WTC11 (cell line): ENCODE measurements around the gene SLCO2A1. TPM values are rescaled to one million over a fixed set of nuclear protein-coding genes. Genes with fewer than 3 reads are reported as not detected.
A peak's percentile ranks its signal among the peaks of the same experiment; 100 is the strongest.

Source experiments
- ATAC-seq: fragments of 200-7000 bp; cut with Tn5 transposase; 2 replicates; pipeline ENCODE4 v1.10.0; 2021; ENCODE audit warnings: mild to moderate bottlenecking, moderate library complexity
- CTCF ChIA-PET: fragments of 300-600 bp; sonication (Branson Sonifier 250); formaldehyde crosslinking; loops from one replicate; lab custom pipeline; 2021; ENCODE audit warnings: antibody characterized with exemption; lab: Charles Lee
- POLR2A ChIA-PET: fragments of 350-600 bp; sonication (Branson Sonifier 250); formaldehyde crosslinking; loops from one replicate; lab custom pipeline; 2021; ENCODE audit warnings: antibody characterized with exemption; lab: Charles Lee
- DNase-seq: peaks from one replicate; pipeline ENCODE4 v3.0.0; 2021; ENCODE audit warnings: low spot score
- H3K27ac Mint-ChIP-seq: 2 replicates; pipeline ENCODE4 v1.8.0; 2021; ENCODE audit warnings: mixed read lengths
- H3K27me3 Mint-ChIP-seq: 2 replicates; pipeline ENCODE4 v1.8.0; 2021; ENCODE audit warnings: low read depth, mild to moderate bottlenecking, moderate library complexity, mixed read lengths
- H3K36me3 Mint-ChIP-seq: 2 replicates; pipeline ENCODE4 v1.8.0; 2021; ENCODE audit warnings: mixed read lengths
- H3K4me1 Mint-ChIP-seq: 2 replicates; pipeline ENCODE4 v1.8.0; 2022; ENCODE audit warnings: mixed read lengths
- H3K4me3 Mint-ChIP-seq: 2 replicates; pipeline ENCODE4 v1.8.0; 2021; ENCODE audit warnings: mild to moderate bottlenecking, moderate library complexity, mixed read lengths
- H3K9me3 Mint-ChIP-seq: 2 replicates; pipeline ENCODE4 v1.8.0; 2021; ENCODE audit warnings: mixed read lengths
- ETV6 ChIP-seq: sonication (generic); formaldehyde crosslinking; IDR thresholded peaks from 2 replicates; pipeline ENCODE4 v1.8.1; 2022; ENCODE audit warnings: mild to moderate bottlenecking, missing genetic modification reagents
- GTF2I ChIP-seq: fragments of 250-450 bp; sonication (Bioruptor Pico); conservative IDR thresholded peaks from 2 replicates; pipeline ENCODE4 v1.4.0; 2021; ENCODE audit warnings: mild to moderate bottlenecking
- MYBL2 ChIP-seq: sonication (generic); formaldehyde crosslinking; IDR thresholded peaks from 2 replicates; pipeline ENCODE4 v1.8.1; 2023; ENCODE audit warnings: mild to moderate bottlenecking, moderate library complexity, missing genetic modification reagents
- NR1H2 ChIP-seq: sonication (generic); formaldehyde crosslinking; IDR thresholded peaks from 2 replicates; pipeline ENCODE4 v1.9.0; 2021; ENCODE audit warnings: mild to moderate bottlenecking, moderate library complexity, missing genetic modification reagents
- OVOL2 ChIP-seq: fragments of 250-450 bp; sonication (Bioruptor Pico); IDR thresholded peaks from 2 replicates; pipeline ENCODE4 v1.9.0; 2021; ENCODE audit warnings: mild to moderate bottlenecking, borderline replicate concordance
- SP1 ChIP-seq: sonication (generic); formaldehyde crosslinking; conservative IDR thresholded peaks from 2 replicates; pipeline ENCODE4 v1.8.1; 2022; ENCODE audit warnings: missing genetic modification reagents
- ZNF121 ChIP-seq: sonication (generic); formaldehyde crosslinking; IDR thresholded peaks from 2 replicates; pipeline ENCODE4 v1.8.0; 2023; ENCODE audit warnings: missing genetic modification reagents
- ZNF317 ChIP-seq: sonication (generic); formaldehyde crosslinking; IDR thresholded peaks from 2 replicates; pipeline ENCODE4 v1.8.1; 2023; ENCODE audit warnings: low read depth, mild to moderate bottlenecking, moderate library complexity, missing genetic modification reagents, borderline replicate concordance
- ZNF532 ChIP-seq: fragments of 250-450 bp; sonication (Bioruptor Pico); IDR thresholded peaks from 2 replicates; pipeline ENCODE4 v1.9.0; 2021; ENCODE audit warnings: mild to moderate bottlenecking, borderline replicate concordance
- total RNA-seq: library from RNA; stranded (reverse); gene quantifications from 3 replicates; pipeline ENCODE4 v1.2.3, GENCODE V29; 2021
- TF ChIP-seq, protein P1 (sequence below): fragments of 250-450 bp; sonication (Bioruptor Pico); IDR thresholded peaks from 2 replicates; pipeline ENCODE4 v1.9.0; 2021; ENCODE audit warnings: mild to moderate bottlenecking
- TF ChIP-seq, protein P2 (sequence below): sonication (generic); formaldehyde crosslinking; conservative IDR thresholded peaks from 2 replicates; pipeline ENCODE4 v1.8.1; 2023; ENCODE audit warnings: mild to moderate bottlenecking, low read depth, missing genetic modification reagents, moderate library complexity
- TF ChIP-seq, protein P3 (sequence below): sonication (generic); formaldehyde crosslinking; IDR thresholded peaks from 2 replicates; pipeline ENCODE4 v1.8.0; 2023; ENCODE audit warnings: mild to moderate bottlenecking, missing genetic modification reagents
- TF ChIP-seq, protein P4 (sequence below): sonication (generic); formaldehyde crosslinking; IDR thresholded peaks from 2 replicates; pipeline ENCODE4 v1.8.0; 2022; ENCODE audit warnings: mild to moderate bottlenecking, missing genetic modification reagents
- TF ChIP-seq, protein P5 (sequence below): sonication (generic); formaldehyde crosslinking; IDR thresholded peaks from 2 replicates; pipeline ENCODE4 v1.8.1; 2022; ENCODE audit warnings: low read depth, missing genetic modification reagents, borderline replicate concordance

SLCO2A1 gene
- total RNA-seq, 1 experiment from 2014 or later: 3.3 TPM

DNA sequence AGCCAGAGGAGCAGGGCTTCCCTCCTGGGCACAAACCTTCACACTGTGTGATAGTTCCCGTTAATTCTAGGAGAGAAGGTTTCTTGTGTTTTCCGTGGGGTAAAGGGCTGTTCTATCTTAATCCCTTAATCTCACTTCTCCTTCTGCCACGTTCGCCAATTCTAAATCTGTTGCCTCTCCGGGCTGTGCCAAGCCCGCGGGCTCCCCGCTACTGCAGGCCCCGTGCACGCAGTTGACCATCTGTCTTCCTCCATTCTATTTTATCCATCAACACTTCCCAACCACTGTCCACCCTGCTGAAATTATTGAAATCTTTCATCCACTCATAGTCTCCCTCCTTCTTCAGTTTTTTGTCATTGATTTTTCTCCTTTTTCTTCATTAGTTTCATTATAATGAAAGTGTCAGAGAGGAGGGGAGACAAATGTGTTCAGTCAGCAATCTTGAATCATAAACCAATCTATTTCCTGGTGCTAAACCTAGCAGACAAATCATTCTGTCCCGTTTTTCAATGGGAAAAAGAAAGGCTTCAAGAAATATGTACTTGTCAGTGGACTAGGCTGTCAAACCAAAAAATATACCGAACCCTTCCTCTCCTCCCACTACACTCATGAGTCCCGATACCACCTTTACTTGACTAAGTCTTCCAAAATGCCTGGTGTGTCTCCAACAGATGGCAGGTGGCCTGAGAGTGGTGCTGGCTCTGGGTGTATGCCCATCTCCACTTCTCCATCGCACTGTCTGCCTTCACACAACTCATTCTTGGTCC, 39.6 kb downstream of the SLCO2A1 start (continued):
- TF ChIP-seq, protein P1, sequence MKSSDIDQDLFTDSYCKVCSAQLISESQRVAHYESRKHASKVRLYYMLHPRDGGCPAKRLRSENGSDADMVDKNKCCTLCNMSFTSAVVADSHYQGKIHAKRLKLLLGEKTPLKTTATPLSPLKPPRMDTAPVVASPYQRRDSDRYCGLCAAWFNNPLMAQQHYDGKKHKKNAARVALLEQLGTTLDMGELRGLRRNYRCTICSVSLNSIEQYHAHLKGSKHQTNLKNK (CRISPR knock-in tag): no peak

DNA sequence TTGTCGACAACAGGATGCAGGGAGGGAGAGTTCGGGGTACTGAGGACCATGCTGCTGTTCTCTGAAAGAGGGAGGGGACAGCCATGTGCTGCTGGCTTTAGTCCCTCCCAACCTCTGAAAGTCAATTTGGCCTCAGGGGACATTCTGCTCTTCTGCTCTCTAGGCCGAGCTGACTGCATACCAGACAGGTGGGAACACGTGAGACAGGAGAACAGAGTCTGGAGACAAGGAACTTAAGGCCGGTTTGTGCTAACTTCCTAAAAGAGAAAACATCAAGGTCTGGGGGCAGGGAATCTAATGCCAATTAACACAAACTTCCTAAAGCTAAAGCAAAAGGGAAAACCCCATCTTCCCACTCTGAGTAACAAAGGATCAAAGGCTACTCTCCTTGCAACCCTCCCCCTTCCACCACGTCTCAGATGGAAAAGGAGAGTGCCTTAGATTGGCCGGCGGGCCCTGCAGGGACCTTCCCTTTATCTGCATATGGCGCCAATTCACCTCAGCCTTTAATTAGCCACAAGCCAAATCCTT, 41.0 kb downstream of the SLCO2A1 start:
- ChIA-PET POLR2A (no interaction called here), CTCF (no interaction called here)
- peaks cover 4% of the 10 kb centered on the region; the same call in 1 of the 2 replicates for H3K27me3 Mint-ChIP-seq
- ATAC-seq: peak; percentile 79
- peak; percentile 31 for DNase-seq
- H3K9me3 Mint-ChIP-seq: peaks cover 2% of the 10 kb centered on the region; the same call in 1 of the 2 replicates
- H3K36me3 Mint-ChIP-seq: no peaks in the 10 kb centered on the region
- H3K4me3 Mint-ChIP-seq: no peak overlapping the region
- TF ChIP-seq, protein P2, sequence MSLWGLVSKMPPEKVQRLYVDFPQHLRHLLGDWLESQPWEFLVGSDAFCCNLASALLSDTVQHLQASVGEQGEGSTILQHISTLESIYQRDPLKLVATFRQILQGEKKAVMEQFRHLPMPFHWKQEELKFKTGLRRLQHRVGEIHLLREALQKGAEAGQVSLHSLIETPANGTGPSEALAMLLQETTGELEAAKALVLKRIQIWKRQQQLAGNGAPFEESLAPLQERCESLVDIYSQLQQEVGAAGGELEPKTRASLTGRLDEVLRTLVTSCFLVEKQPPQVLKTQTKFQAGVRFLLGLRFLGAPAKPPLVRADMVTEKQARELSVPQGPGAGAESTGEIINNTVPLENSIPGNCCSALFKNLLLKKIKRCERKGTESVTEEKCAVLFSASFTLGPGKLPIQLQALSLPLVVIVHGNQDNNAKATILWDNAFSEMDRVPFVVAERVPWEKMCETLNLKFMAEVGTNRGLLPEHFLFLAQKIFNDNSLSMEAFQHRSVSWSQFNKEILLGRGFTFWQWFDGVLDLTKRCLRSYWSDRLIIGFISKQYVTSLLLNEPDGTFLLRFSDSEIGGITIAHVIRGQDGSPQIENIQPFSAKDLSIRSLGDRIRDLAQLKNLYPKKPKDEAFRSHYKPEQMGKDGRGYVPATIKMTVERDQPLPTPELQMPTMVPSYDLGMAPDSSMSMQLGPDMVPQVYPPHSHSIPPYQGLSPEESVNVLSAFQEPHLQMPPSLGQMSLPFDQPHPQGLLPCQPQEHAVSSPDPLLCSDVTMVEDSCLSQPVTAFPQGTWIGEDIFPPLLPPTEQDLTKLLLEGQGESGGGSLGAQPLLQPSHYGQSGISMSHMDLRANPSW (CRISPR knock-in tag): no peak
- TF ChIP-seq ETV6 (CRISPR knock-in tag) (0 out of 2 replicates have a peak, but pooled peaks have one; percentile 13), SP1 (CRISPR knock-in tag) (0 out of 2 replicates have a peak, but pooled peaks have one; percentile 8), MYBL2 (CRISPR knock-in tag) (no peak)
- TF ChIP-seq, protein P3, sequence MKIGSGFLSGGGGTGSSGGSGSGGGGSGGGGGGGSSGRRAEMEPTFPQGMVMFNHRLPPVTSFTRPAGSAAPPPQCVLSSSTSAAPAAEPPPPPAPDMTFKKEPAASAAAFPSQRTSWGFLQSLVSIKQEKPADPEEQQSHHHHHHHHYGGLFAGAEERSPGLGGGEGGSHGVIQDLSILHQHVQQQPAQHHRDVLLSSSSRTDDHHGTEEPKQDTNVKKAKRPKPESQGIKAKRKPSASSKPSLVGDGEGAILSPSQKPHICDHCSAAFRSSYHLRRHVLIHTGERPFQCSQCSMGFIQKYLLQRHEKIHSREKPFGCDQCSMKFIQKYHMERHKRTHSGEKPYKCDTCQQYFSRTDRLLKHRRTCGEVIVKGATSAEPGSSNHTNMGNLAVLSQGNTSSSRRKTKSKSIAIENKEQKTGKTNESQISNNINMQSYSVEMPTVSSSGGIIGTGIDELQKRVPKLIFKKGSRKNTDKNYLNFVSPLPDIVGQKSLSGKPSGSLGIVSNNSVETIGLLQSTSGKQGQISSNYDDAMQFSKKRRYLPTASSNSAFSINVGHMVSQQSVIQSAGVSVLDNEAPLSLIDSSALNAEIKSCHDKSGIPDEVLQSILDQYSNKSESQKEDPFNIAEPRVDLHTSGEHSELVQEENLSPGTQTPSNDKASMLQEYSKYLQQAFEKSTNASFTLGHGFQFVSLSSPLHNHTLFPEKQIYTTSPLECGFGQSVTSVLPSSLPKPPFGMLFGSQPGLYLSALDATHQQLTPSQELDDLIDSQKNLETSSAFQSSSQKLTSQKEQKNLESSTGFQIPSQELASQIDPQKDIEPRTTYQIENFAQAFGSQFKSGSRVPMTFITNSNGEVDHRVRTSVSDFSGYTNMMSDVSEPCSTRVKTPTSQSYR (CRISPR knock-in tag): 0 out of 2 replicates have a peak, but pooled peaks have one; percentile 51
- TF ChIP-seq, protein P4, sequence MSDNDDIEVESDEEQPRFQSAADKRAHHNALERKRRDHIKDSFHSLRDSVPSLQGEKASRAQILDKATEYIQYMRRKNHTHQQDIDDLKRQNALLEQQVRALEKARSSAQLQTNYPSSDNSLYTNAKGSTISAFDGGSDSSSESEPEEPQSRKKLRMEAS: peak; percentile 33; the same call in 1 of the 2 replicates
- peaks cover 63% of the 10 kb centered on the region for H3K4me1 Mint-ChIP-seq
- H3K27ac Mint-ChIP-seq: peak overlapping the region; percentile 42; the same call in 1 of the 2 replicates

DNA sequence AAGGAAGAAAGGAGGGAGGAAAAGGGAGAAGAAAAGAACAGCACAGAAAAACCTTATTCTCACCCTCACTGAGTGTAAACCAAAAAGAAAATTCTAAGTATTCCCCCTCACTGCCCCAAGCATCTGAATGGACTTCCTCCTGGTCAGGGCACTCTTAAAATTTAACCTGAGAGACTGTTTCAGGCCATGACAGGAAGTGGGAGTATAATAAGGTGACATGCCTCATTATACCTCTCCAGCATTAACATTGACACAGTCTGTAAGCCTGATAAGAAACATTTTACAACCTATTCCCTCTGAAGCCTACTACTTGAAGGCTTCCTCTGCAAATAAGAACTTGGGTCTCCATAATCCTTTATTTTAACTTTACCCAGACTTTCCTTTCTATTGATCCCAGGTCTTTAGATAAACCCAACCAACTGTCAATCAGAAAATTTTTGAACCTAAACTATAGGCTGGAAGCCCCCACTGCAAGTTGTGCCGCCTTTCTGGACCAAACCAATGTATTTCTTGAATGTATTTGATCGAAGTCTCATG, 41.7 kb downstream of the SLCO2A1 start:
- Mint-ChIP-seq H3K4me1 (peaks cover 66% of the 10 kb centered on the region), H3K9me3 (peaks cover 6% of the 10 kb centered on the region; the same call in 1 of the 2 replicates), H3K27ac (no peak overlapping the region), H3K4me3 (no peak overlapping the region), H3K27me3 (peaks cover 6% of the 10 kb centered on the region; the same call in 1 of the 2 replicates), H3K36me3 (no peaks in the 10 kb centered on the region)
- no peak for ATAC-seq
- DNase-seq: no peak
- ChIA-PET POLR2A (no interaction called here), CTCF (no interaction called here)
- TF ChIP-seq ZNF317 (CRISPR knock-in tag) (no peak), ZNF121 (CRISPR knock-in tag) (no peak), NR1H2 (CRISPR knock-in tag) (no peak), OVOL2 (CRISPR knock-in tag) (no peak), ZNF532 (CRISPR knock-in tag) (no peak), GTF2I (CRISPR knock-in tag) (no peak)
- TF ChIP-seq, protein P5, sequence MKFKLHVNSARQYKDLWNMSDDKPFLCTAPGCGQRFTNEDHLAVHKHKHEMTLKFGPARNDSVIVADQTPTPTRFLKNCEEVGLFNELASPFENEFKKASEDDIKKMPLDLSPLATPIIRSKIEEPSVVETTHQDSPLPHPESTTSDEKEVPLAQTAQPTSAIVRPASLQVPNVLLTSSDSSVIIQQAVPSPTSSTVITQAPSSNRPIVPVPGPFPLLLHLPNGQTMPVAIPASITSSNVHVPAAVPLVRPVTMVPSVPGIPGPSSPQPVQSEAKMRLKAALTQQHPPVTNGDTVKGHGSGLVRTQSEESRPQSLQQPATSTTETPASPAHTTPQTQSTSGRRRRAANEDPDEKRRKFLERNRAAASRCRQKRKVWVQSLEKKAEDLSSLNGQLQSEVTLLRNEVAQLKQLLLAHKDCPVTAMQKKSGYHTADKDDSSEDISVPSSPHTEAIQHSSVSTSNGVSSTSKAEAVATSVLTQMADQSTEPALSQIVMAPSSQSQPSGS (CRISPR knock-in tag): no peak
